Subcutaneous adipose tissue (tissue), 4 donors: ENCODE results near the gene WDR27. TPM values are rescaled to one million over a fixed set of nuclear protein-coding genes. Genes with fewer than 3 reads are reported as not detected.

Experiments used
- CTCF ChIP-seq: fragments of 450-650 bp; IDR thresholded peaks from one replicate; pipeline ENCODE4 v1.5.1; 2016; ENCODE audit warnings: low read depth, mild to moderate bottlenecking, control low read depth, antibody characterized with exemption, moderate library complexity
- total RNA-seq, 4 donors: library from RNA; depleted of rRNA; stranded (reverse); fragments of >200 nt; gene quantifications; one replicate each; pipeline ENCODE4 v1.1.0, GENCODE V29; 2016

Gene WDR27
- total RNA-seq, 4 donors from 2014 or later, result 26.0 to 36.4 (median 31.3) TPM

DNA sequence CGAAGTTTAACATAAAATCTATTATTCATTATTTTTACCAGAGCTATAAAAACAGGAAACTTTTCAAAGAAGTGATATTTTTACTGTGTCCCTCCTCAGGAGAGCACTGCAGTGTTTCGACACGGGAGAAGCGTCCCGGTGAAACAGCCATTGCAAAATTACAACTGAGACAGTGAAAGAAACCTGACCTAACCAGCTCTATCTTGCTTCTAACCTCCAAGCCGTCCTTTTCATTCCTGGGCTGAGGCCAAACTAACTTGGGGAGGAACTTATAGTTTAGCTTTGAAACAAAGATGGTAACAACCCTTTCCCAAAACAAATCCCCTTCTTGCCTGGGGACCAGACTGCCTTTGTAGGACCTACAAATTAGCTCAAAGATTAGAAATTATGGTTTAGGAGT, 79.2 kb downstream of the WDR27 start:
- no peak for TF ChIP-seq CTCF

GRCh38 chr6:169621311-169621710, 80.5 kb downstream of the WDR27 start:
- TF ChIP-seq CTCF, result no peak

DNA sequence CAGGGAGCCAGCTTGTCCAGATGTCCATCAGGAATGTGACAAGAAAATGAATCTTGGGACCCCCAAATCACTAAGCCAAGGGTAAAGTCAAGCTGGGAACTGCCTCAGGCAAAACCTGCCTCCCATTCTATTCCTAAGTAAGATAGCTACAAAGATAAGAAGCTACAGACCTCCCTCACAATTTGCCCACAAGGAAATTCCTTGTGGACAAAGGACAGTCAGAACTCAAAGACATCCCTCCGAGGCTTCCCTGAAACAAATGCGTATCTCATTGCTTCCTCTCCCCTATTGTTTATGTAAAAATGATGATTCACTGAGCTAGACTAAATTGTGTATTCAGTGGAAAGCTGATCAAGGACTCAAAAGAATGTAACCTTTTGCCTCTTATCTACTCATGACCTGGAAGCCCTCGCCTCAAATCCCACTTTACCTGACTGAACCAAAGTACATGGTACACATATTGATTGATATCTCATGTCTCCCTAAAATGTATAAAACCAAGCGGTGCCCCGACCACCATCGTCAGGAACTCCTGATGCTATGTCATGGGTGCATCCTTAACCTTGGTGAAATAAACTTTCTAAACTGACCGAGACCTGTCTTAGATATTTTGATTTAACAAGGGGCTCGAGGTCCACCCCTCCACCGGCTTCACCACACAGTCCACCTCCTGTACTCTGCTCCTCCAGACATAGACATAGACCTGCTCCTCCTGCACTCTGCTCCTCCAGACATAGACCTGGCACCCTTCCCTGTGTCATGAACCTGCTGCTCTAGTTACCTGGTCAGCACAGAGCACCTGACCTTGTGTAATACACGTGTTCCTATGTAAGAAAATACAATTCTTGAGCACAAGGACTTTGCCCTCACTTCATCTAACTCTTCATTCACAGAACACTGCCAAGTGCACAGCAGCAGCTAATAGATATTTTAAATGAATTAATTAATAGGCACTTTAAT, 81.4 kb downstream of the WDR27 start:
- TF ChIP-seq CTCF, result no peak

- no peak for TF ChIP-seq CTCF
These were observed 82.2 kb downstream of the WDR27 start for GRCh38 chr6:169619650-169620049.

- no peak for TF ChIP-seq CTCF
These were observed 83.0 kb downstream of the WDR27 start for GRCh38 chr6:169618526-169619490.

DNA sequence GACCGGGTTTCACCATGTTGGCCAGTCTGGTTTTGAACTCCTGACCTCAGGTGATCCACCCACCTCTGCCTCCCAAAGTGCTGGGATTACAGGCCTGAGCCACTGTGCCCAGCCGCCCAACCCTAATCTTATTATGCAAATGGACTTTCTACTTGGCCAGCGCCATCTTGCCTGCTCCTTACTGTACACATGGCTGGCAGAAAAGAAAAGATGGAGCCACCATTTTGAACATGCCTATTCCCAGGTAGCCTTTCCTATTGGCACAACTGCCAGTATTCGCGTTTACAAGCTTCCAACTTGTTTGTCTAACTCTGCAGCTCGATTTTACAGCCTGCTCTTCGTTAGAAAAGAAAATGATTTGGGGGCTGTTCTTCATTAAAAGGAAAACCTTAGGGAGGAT, 84.3 kb downstream of the WDR27 start:
- no peak for TF ChIP-seq CTCF

- no peak for TF ChIP-seq CTCF
These were observed 97.8 kb downstream of the WDR27 start for GRCh38 chr6:169604076-169604475.
